NT2/D1 (cell line): Measurements from ENCODE around the gene XDH.

ENCODE experiments used
- SUZ12 ChIP-seq: IDR thresholded peaks from 2 replicates; pipeline ENCODE4 v1.6.1; 2011; ENCODE audit not compliant: insufficient read length, insufficient read depth; ENCODE audit errors: extremely low read depth
- YY1 ChIP-seq: IDR thresholded peaks from 2 replicates; pipeline ENCODE4 v1.6.1; 2011; ENCODE audit not compliant: insufficient read length, insufficient read depth
- ZNF274 ChIP-seq: IDR thresholded peaks from 2 replicates; pipeline ENCODE4 v1.6.1; 2011; ENCODE audit warnings: mild to moderate bottlenecking, low read depth, low read length

DNA sequence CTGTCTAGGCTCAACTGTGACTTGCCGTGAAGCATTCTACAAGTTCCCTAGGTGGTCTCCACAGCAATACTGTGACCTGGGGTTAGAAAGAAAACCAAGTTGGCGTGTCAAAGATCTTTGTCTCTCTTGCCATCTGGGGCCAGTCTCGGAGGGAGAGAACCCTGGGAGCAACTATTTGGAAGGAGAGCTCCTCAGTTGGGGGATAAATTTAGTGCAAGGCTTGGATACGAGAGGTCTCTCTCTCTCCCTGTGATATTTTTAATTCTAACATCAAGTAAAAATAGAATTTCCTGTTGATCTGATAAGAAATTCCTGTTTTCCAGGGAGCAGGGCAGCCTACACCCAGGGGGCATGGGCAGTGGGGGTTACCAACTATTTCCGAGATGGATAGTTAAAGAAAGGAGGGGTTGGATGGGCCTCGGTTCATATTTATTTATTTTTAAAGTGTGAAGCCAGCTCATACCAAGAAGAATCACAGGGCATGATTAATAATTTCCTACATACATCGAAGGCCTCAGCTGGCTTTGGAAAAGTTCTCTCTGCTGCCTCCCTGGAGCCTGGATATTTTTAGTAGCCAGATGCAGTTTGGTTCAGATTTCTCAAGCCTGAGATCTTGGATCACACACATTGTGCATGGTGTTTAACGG is 117.8 kb downstream of the XDH start:
- TF ChIP-seq SUZ12 (no peak), YY1 (no peak), ZNF274 (no peak)
